H1 (cell line): ENCODE measurements around the gene UBE2D3. TPM values are rescaled to one million over a fixed set of nuclear protein-coding genes. Genes with fewer than 3 reads are reported as not detected.
A peak's percentile ranks its signal among the peaks of the same experiment; 100 is the strongest.

Experiments used
- BCL11A ChIP-seq, 2 experiments: IDR thresholded peaks; one replicate each; pipeline ENCODE4 v1.6.1; 2011; ENCODE audit warnings: low read depth in 2 of 2, low read length in 2 of 2, mild to moderate bottlenecking in 2 of 2
- CREB1 ChIP-seq: IDR thresholded peaks from 2 replicates; pipeline ENCODE4 v1.6.1; 2012; ENCODE audit warnings: inconsistent platforms
- FOSL1 ChIP-seq: IDR thresholded peaks from 2 replicates; pipeline ENCODE4 v1.6.1; 2011; ENCODE audit warnings: mild to moderate bottlenecking, low read depth, low read length, moderate library complexity; ENCODE audit not compliant: insufficient read depth
- JUN ChIP-seq: IDR thresholded peaks from 2 replicates; pipeline ENCODE4 v1.6.1; 2011; ENCODE audit warnings: low read depth, mild to moderate bottlenecking, improper control_type of control experiment, low read length
- MAFK ChIP-seq: IDR thresholded peaks from 2 replicates; pipeline ENCODE4 v1.6.1; 2012; ENCODE audit warnings: low read depth, mild to moderate bottlenecking, improper control_type of control experiment, low read length
- RFX5 ChIP-seq: IDR thresholded peaks from 2 replicates; pipeline ENCODE4 v1.6.1; 2011; ENCODE audit warnings: low read depth, low read length, improper control_type of control experiment, borderline replicate concordance
- SP1 ChIP-seq: IDR thresholded peaks from 2 replicates; pipeline ENCODE4 v1.6.1; 2011; ENCODE audit warnings: low read depth, low read length
- polyA plus RNA-seq, 7 experiments: library from polyadenylated mRNA; depleted of rRNA in 3 of 7; stranded (reverse) in 5 of 7; unstranded in 2 of 7; fragments of >200 nt in 5 of 7; fragments of 200-250 nt in 2 of 7; gene quantifications; 1 replicate in 5 of 7; 2 replicates in 1 of 7; 4 replicates in 1 of 7; pipeline versions ENCODE4 v1.2.1 to v1.2.3, GENCODE V29; 2011 to 2013; ENCODE audit warnings: missing spikeins in 2 of 7, mixed read lengths in 2 of 7
- total RNA-seq: library from RNA; stranded (reverse); fragmentation: NEBNext Ultra II Directional; extraction: Animal tissue kit (Norgen Biotek cat#: 25700); gene quantifications from 2 replicates; pipeline ENCODE4 v1.2.1, GENCODE V29; 2021
- TF ChIP-seq, protein P1 (sequence below): fragments of 300-600 bp; sonication (generic); IDR thresholded peaks from 2 replicates; pipeline ENCODE4 v1.7.1; 2012; ENCODE audit warnings: low read length, moderate library complexity, mild to moderate bottlenecking, inconsistent platforms; ENCODE audit not compliant: insufficient replicate concordance
- TF ChIP-seq, protein P2 (sequence below): IDR thresholded peaks from 2 replicates; pipeline ENCODE4 v1.6.1; 2012; ENCODE audit warnings: inconsistent platforms
- TF ChIP-seq, protein P3 (sequence below): IDR thresholded peaks from 2 replicates; pipeline ENCODE4 v1.6.1; 2012; ENCODE audit warnings: inconsistent platforms

The UBE2D3 gene
- total and polyA plus RNA-seq, 2 of the 8 experiments (the other 6 are each of a cell fraction or from before 2014, with no cell fraction given), result 396 to 544 TPM

DNA sequence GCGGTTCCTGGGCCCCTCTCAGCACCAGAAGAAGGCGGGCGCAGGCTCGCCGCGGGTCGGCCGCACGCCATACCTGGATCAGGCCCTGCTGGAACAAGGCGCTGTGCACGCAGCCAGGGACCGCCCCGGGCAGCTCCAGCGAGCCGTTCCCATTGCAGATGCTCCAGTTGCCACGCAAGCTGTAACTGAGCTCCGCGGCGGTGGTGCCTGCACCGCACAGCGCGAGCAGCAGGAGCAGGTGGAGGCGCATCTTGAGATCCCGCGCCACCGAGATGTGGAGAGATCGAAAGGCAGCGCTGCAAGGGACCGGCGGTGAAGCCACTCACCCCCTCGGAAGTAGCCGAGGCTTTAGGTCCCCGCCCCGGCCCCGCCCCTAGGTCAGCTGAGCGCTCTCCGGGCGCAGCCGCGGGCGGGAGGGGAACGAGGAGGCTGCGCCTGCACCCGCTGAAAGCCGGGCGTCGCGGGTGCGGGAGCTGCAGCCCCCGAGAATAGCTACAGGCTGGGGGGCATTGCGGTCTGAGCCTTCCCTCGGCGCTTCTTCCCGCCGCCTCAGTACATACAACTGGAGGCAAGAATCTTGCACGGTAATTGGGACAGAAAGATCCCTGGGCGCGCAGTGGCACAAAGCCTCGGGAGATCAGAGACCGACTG, 66.6 kb downstream of the UBE2D3 start, which contains the start of gene MANBA (continued):
- TF ChIP-seq, protein P1, sequence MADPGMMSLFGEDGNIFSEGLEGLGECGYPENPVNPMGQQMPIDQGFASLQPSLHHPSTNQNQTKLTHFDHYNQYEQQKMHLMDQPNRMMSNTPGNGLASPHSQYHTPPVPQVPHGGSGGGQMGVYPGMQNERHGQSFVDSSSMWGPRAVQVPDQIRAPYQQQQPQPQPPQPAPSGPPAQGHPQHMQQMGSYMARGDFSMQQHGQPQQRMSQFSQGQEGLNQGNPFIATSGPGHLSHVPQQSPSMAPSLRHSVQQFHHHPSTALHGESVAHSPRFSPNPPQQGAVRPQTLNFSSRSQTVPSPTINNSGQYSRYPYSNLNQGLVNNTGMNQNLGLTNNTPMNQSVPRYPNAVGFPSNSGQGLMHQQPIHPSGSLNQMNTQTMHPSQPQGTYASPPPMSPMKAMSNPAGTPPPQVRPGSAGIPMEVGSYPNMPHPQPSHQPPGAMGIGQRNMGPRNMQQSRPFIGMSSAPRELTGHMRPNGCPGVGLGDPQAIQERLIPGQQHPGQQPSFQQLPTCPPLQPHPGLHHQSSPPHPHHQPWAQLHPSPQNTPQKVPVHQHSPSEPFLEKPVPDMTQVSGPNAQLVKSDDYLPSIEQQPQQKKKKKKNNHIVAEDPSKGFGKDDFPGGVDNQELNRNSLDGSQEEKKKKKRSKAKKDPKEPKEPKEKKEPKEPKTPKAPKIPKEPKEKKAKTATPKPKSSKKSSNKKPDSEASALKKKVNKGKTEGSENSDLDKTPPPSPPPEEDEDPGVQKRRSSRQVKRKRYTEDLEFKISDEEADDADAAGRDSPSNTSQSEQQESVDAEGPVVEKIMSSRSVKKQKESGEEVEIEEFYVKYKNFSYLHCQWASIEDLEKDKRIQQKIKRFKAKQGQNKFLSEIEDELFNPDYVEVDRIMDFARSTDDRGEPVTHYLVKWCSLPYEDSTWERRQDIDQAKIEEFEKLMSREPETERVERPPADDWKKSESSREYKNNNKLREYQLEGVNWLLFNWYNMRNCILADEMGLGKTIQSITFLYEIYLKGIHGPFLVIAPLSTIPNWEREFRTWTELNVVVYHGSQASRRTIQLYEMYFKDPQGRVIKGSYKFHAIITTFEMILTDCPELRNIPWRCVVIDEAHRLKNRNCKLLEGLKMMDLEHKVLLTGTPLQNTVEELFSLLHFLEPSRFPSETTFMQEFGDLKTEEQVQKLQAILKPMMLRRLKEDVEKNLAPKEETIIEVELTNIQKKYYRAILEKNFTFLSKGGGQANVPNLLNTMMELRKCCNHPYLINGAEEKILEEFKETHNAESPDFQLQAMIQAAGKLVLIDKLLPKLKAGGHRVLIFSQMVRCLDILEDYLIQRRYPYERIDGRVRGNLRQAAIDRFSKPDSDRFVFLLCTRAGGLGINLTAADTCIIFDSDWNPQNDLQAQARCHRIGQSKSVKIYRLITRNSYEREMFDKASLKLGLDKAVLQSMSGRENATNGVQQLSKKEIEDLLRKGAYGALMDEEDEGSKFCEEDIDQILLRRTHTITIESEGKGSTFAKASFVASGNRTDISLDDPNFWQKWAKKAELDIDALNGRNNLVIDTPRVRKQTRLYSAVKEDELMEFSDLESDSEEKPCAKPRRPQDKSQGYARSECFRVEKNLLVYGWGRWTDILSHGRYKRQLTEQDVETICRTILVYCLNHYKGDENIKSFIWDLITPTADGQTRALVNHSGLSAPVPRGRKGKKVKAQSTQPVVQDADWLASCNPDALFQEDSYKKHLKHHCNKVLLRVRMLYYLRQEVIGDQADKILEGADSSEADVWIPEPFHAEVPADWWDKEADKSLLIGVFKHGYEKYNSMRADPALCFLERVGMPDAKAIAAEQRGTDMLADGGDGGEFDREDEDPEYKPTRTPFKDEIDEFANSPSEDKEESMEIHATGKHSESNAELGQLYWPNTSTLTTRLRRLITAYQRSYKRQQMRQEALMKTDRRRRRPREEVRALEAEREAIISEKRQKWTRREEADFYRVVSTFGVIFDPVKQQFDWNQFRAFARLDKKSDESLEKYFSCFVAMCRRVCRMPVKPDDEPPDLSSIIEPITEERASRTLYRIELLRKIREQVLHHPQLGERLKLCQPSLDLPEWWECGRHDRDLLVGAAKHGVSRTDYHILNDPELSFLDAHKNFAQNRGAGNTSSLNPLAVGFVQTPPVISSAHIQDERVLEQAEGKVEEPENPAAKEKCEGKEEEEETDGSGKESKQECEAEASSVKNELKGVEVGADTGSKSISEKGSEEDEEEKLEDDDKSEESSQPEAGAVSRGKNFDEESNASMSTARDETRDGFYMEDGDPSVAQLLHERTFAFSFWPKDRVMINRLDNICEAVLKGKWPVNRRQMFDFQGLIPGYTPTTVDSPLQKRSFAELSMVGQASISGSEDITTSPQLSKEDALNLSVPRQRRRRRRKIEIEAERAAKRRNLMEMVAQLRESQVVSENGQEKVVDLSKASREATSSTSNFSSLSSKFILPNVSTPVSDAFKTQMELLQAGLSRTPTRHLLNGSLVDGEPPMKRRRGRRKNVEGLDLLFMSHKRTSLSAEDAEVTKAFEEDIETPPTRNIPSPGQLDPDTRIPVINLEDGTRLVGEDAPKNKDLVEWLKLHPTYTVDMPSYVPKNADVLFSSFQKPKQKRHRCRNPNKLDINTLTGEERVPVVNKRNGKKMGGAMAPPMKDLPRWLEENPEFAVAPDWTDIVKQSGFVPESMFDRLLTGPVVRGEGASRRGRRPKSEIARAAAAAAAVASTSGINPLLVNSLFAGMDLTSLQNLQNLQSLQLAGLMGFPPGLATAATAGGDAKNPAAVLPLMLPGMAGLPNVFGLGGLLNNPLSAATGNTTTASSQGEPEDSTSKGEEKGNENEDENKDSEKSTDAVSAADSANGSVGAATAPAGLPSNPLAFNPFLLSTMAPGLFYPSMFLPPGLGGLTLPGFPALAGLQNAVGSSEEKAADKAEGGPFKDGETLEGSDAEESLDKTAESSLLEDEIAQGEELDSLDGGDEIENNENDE, result no peak
- TF ChIP-seq MAFK, result no peak
- no peak for TF ChIP-seq CREB1
- TF ChIP-seq SP1, result no peak; the same call in 1 of the 2 replicates
- no peak for TF ChIP-seq RFX5
- TF ChIP-seq JUN, result no peak
- no peak for TF ChIP-seq BCL11A (IDR thresholded peaks at IDR 0.05; ENCODE audit: low read depth in 2 of 2, low read length in 2 of 2)
- TF ChIP-seq, protein P2, sequence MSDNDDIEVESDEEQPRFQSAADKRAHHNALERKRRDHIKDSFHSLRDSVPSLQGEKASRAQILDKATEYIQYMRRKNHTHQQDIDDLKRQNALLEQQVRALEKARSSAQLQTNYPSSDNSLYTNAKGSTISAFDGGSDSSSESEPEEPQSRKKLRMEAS, result peak; percentile 82
- no peak for TF ChIP-seq FOSL1
- TF ChIP-seq, protein P3, sequence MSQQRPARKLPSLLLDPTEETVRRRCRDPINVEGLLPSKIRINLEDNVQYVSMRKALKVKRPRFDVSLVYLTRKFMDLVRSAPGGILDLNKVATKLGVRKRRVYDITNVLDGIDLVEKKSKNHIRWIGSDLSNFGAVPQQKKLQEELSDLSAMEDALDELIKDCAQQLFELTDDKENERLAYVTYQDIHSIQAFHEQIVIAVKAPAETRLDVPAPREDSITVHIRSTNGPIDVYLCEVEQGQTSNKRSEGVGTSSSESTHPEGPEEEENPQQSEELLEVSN, result peak; percentile 66; the same call in 1 of the 2 replicates
